H9 (cell line): Measurements from ENCODE around the gene ISG15. TPM values are rescaled to one million over a fixed set of nuclear protein-coding genes. Genes with fewer than 3 reads are reported as not detected.

Source experiments
- DNase-seq: peaks from one replicate; pipeline ENCODE4 v3.0.0-alpha.2; 2017
- H2AFZ ChIP-seq: one replicate; pipeline ENCODE4 v1.6.1; 2013; ENCODE audit warnings: mild to moderate bottlenecking, low read length, control low read depth, moderate library complexity
- H2AK5ac ChIP-seq: 2 replicates; pipeline ENCODE4 v1.6.1; 2013; ENCODE audit warnings: low read length, control low read depth, mixed read lengths; ENCODE audit not compliant: insufficient read length
- H2BK120ac ChIP-seq: one replicate; pipeline ENCODE4 v1.6.1; 2013; ENCODE audit warnings: low read depth, mild to moderate bottlenecking, low read length, control low read depth, inconsistent platforms; ENCODE audit not compliant: poor library complexity, severe bottlenecking
- H2BK12ac ChIP-seq: 2 replicates; pipeline ENCODE4 v1.6.1; 2013; ENCODE audit warnings: low read length, control low read depth, mixed read lengths, low read depth; ENCODE audit not compliant: insufficient read length
- H2BK15ac ChIP-seq: 2 replicates; pipeline ENCODE4 v1.6.1; 2013; ENCODE audit warnings: low read depth, low read length, control low read depth
- H2BK20ac ChIP-seq: one replicate; pipeline ENCODE4 v1.6.1; 2013; ENCODE audit warnings: low read depth, mild to moderate bottlenecking, low read length, control low read depth, inconsistent platforms; ENCODE audit not compliant: poor library complexity, severe bottlenecking
- H2BK5ac ChIP-seq: 2 replicates; pipeline ENCODE4 v1.6.1; 2013; ENCODE audit warnings: low read length, control low read depth, mixed read lengths; ENCODE audit not compliant: insufficient read length
- H3K14ac ChIP-seq: 2 replicates; pipeline ENCODE4 v1.6.1; 2013; ENCODE audit warnings: low read length, control low read depth; ENCODE audit not compliant: insufficient read depth
- H3K18ac ChIP-seq: 2 replicates; pipeline ENCODE4 v1.6.1; 2013; ENCODE audit warnings: low read depth, mild to moderate bottlenecking, mixed read lengths, low read length, control low read depth; ENCODE audit not compliant: insufficient read length
- H3K23ac ChIP-seq: 2 replicates; pipeline ENCODE4 v1.6.1; 2013; ENCODE audit warnings: low read length, control low read depth, mixed read lengths, low read depth; ENCODE audit not compliant: insufficient read length
- H3K23me2 ChIP-seq: 2 replicates; pipeline ENCODE4 v1.6.1; 2013; ENCODE audit warnings: low read depth, mild to moderate bottlenecking, mixed read lengths, low read length, control low read depth; ENCODE audit not compliant: insufficient read length, poor library complexity, severe bottlenecking
- H3K27ac ChIP-seq: 2 replicates; pipeline ENCODE4 v1.5.1; 2013; ENCODE audit warnings: low read length, control low read depth, mixed read lengths, low read depth; ENCODE audit not compliant: insufficient read length
- H3K27me3 ChIP-seq: 2 replicates; pipeline ENCODE4 v1.6.1; 2013; ENCODE audit warnings: low read length, control low read depth, inconsistent platforms; ENCODE audit not compliant: insufficient read depth
- H3K4ac ChIP-seq: 2 replicates; pipeline ENCODE4 v1.6.1; 2013; ENCODE audit warnings: low read depth, mild to moderate bottlenecking, control low read depth, inconsistent platforms, low read length, moderate library complexity
- H3K4me1 ChIP-seq: 2 replicates; pipeline ENCODE4 v1.6.1; 2013; ENCODE audit warnings: low read length, control low read depth, inconsistent platforms; ENCODE audit not compliant: insufficient read depth
- H3K4me2 ChIP-seq: 2 replicates; pipeline ENCODE4 v1.6.1; 2013; ENCODE audit warnings: low read length, control low read depth, mixed read lengths; ENCODE audit not compliant: insufficient read length, insufficient read depth
- H3K56ac ChIP-seq: 2 replicates; pipeline ENCODE4 v1.6.1; 2013; ENCODE audit warnings: low read depth, mild to moderate bottlenecking, mixed read lengths, low read length, control low read depth; ENCODE audit not compliant: insufficient read length
- H3K79me1 ChIP-seq: 2 replicates; pipeline ENCODE4 v1.6.1; 2013; ENCODE audit warnings: low read depth, mild to moderate bottlenecking, moderate library complexity, low read length, control low read depth, inconsistent platforms; ENCODE audit not compliant: insufficient read depth, poor library complexity, severe bottlenecking
- H3K79me2 ChIP-seq: 2 replicates; pipeline ENCODE4 v1.6.1; 2013; ENCODE audit warnings: low read length, control low read depth, inconsistent platforms; ENCODE audit not compliant: insufficient read depth
- H3K9ac ChIP-seq: 2 replicates; pipeline ENCODE4 v1.6.1; 2013; ENCODE audit warnings: low read length, control low read depth, mixed read lengths; ENCODE audit not compliant: insufficient read length; ENCODE audit errors: extremely low read depth
- H3K9me3 ChIP-seq: one replicate; pipeline ENCODE4 v1.6.1; 2013; ENCODE audit warnings: low read depth, low read length, inconsistent platforms; ENCODE audit not compliant: control insufficient read depth
- H3T11ph ChIP-seq: one replicate; pipeline ENCODE4 v1.6.1; 2013; ENCODE audit warnings: mild to moderate bottlenecking, low read length, control low read depth, inconsistent platforms
- H4K20me1 ChIP-seq: one replicate; pipeline ENCODE4 v1.6.1; 2013; ENCODE audit not compliant: control insufficient read depth, insufficient read length, insufficient read depth
- H4K5ac ChIP-seq: 2 replicates; pipeline ENCODE4 v1.6.1; 2013; ENCODE audit warnings: low read depth, mild to moderate bottlenecking, mixed read lengths, low read length, control low read depth; ENCODE audit not compliant: insufficient read length
- H4K8ac ChIP-seq: replicated peaks from 2 replicates; pipeline ENCODE4 v1.6.1; 2013; ENCODE audit warnings: low read length, control low read depth, mixed read lengths, low read depth; ENCODE audit not compliant: insufficient read length
- H4K91ac ChIP-seq: 2 replicates; pipeline ENCODE4 v1.6.1; 2013; ENCODE audit warnings: low read depth, mild to moderate bottlenecking, moderate library complexity, mixed read lengths, low read length, control low read depth; ENCODE audit not compliant: insufficient read length
- H3K27ac Mint-ChIP-seq, 3 experiments: 2 replicates in 2 of 3; 3 replicates in 1 of 3; pipeline ENCODE4 v1.8.0; 2020 to 2021; ENCODE audit warnings: mixed read lengths in 3 of 3, mild to moderate bottlenecking in 1 of 3, moderate library complexity in 1 of 3
- H3K27me3 Mint-ChIP-seq: 2 replicates; pipeline ENCODE4 v1.8.0; 2021; ENCODE audit warnings: low read depth, mild to moderate bottlenecking, moderate library complexity, mixed read lengths
- H3K36me3 Mint-ChIP-seq, 3 experiments: 2 replicates in 2 of 3; 3 replicates in 1 of 3; pipeline ENCODE4 v1.8.0; 2020 to 2021; ENCODE audit warnings: low read depth in 3 of 3, mixed read lengths in 3 of 3; ENCODE audit not compliant: insufficient read depth in 1 of 3
- H3K4me1 Mint-ChIP-seq, 2 experiments: 2 replicates each; pipeline ENCODE4 v1.8.0; 2020; ENCODE audit warnings: mixed read lengths in 2 of 2
- H3K4me3 Mint-ChIP-seq, 2 experiments: 2 replicates in 1 of 2; 3 replicates in 1 of 2; pipeline ENCODE4 v1.8.0; 2020 to 2021; ENCODE audit warnings: mild to moderate bottlenecking in 2 of 2, mixed read lengths in 2 of 2, moderate library complexity in 1 of 2
- H3K9me3 Mint-ChIP-seq, 2 experiments: 2 replicates in 1 of 2; 3 replicates in 1 of 2; pipeline ENCODE4 v1.8.0; 2020; ENCODE audit warnings: mild to moderate bottlenecking in 2 of 2, mixed read lengths in 2 of 2, moderate library complexity in 1 of 2
- WGBS: extraction: QIAGEN DNeasy Blood & Tissue Kit; methylation state at CpG from one replicate; pipeline ENCODE4 v1.1.7; 2013; ENCODE audit warnings: missing lambda C conversion rate, low lambda C conversion rate, mixed read lengths; ENCODE audit not compliant: insufficient read length; ENCODE audit errors: extremely low coverage; 5-methylcytosine and 5-hydroxymethylcytosine counted together
- total RNA-seq: library from RNA; stranded (reverse); gene quantifications from 2 replicates; pipeline ENCODE4 v1.2.1, GENCODE V29; 2021
- TF ChIP-seq, protein P1 (sequence below): fragments of 200-600 bp; sonication (generic); conservative IDR thresholded peaks from 3 replicates; pipeline ENCODE4 v1.8.0; 2021; ENCODE audit warnings: antibody characterized with exemption, mild to moderate bottlenecking

ISG15 gene
- total RNA-seq, 1 experiment from 2014 or later, result 39.7 TPM

DNA sequence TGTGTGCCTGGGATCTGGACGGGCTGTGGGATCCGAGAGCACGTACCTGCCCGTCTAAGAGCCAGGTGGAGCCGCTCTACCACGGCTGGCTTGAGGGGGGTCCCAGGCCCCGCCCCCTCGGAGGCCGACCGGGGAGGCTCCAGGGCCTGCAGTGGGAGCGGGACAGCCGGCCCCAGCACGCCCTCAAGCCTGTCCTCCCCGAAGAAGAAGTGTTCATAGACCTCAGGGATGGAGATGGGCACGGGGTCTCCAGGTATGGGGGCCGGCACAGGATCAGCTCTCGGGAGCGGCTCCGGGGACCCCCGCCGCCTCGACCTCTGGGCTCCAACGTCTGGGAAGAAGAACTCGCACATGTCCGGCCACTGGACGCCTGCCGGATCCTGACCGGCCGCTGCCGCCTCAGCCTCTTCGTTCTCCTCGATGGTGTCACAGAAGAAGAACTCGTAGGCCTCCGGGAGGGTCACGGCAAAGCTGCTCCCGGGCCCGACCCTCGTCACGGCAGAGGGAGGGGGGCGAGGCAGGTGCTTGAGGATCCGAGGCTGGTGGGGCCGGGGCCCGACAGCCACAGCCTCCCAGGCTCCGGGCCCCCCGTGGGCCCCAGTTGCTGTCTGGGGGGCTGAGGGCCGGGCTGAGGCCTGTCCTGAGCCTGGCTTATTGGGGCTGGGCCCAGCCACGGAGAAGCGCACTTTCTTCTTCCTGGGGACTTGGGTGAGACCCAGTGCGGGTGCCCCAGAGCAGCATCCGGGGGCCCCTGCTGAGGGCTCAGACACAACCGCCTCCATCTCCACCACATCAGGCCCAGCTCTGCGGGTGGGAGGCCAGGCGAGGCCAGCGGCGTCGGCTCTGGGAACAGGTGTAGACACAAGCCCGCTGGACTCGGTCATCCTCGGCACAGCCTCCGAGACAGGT lies 34.2 kb upstream of the ISG15 start:
- no peaks in the 10 kb centered on the region for H3K4me1 ChIP-seq
- H3K79me2 ChIP-seq, result no peaks in the 10 kb centered on the region
- no peak overlapping the region for H2AFZ ChIP-seq
- WGBS, result no CpG with 5 or more reads among the region's 60 CpGs
- no peaks in the 10 kb centered on the region for H3K9me3 ChIP-seq
- H4K91ac ChIP-seq, result no peak overlapping the region
- no peak overlapping the region for H2BK120ac ChIP-seq
- Mint-ChIP-seq H3K4me3 (no peak overlapping the region), H3K27ac (no peak overlapping the region), H3K4me1 (peaks cover 5 to 9% of the 10 kb centered on the region in 2 experiments; a peak in 3 of 4 replicates), H3K36me3 (peaks cover 0 to 6% (median 4%) of the 10 kb centered on the region in 3 experiments; a peak in 4 of 7 replicates), H3K27me3 (peaks cover 67% of the 10 kb centered on the region), H3K9me3 (peaks cover 4 to 6% of the 10 kb centered on the region in 2 experiments)
- no peak overlapping the region for H3K23ac ChIP-seq
- no peak overlapping the region for H3K4ac ChIP-seq
- H4K20me1 ChIP-seq, result no peaks in the 10 kb centered on the region
- H3K79me1 ChIP-seq, result no peaks in the 10 kb centered on the region
- peaks cover 2% of the 10 kb centered on the region; the same call in 1 of the 2 replicates for H3K27me3 ChIP-seq
- no peak for DNase-seq
- no peak overlapping the region for H2BK12ac ChIP-seq
- TF ChIP-seq, protein P1, sequence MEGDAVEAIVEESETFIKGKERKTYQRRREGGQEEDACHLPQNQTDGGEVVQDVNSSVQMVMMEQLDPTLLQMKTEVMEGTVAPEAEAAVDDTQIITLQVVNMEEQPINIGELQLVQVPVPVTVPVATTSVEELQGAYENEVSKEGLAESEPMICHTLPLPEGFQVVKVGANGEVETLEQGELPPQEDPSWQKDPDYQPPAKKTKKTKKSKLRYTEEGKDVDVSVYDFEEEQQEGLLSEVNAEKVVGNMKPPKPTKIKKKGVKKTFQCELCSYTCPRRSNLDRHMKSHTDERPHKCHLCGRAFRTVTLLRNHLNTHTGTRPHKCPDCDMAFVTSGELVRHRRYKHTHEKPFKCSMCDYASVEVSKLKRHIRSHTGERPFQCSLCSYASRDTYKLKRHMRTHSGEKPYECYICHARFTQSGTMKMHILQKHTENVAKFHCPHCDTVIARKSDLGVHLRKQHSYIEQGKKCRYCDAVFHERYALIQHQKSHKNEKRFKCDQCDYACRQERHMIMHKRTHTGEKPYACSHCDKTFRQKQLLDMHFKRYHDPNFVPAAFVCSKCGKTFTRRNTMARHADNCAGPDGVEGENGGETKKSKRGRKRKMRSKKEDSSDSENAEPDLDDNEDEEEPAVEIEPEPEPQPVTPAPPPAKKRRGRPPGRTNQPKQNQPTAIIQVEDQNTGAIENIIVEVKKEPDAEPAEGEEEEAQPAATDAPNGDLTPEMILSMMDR, result no peak
- H2BK20ac ChIP-seq, result no peak overlapping the region
- no peak overlapping the region for H2BK5ac ChIP-seq
- no peak overlapping the region for H3K56ac ChIP-seq
- no peak overlapping the region for H4K5ac ChIP-seq
- H3K9ac ChIP-seq, result no peak overlapping the region
- no peaks in the 10 kb centered on the region for H3K23me2 ChIP-seq
- H2BK15ac ChIP-seq, result no peak overlapping the region
- no peak overlapping the region; the same call in 1 of the 2 replicates for H3K14ac ChIP-seq
- H4K8ac ChIP-seq, result no peak overlapping the region
- H3K4me2 ChIP-seq, result no peak overlapping the region
- no peak overlapping the region for H3K27ac ChIP-seq
- H3K18ac ChIP-seq, result no peak overlapping the region
- H2AK5ac ChIP-seq, result no peak overlapping the region
- H3T11ph ChIP-seq, result no peak overlapping the region
